DMS53 (cell line): ENCODE results near the gene RBM17.
"Not testable (repeated sequence)": the region's sequence is repeated elsewhere in the genome, so short reads cannot be mapped to it uniquely, and the experiment has no call there.

Source experiments
- DNase-seq: peaks from one replicate; lab custom pipeline; 2025; lab: John Stamatoyannopoulos, UW

The RBM17 gene

GRCh38 chr10:6136215-6137201 is 47.7 kb downstream of the RBM17 start:
- no peak for DNase-seq

GRCh38 chr10:6138456-6138855 is 49.6 kb downstream of the RBM17 start:
- no peak for DNase-seq

- no peak for DNase-seq
These were observed 50.6 kb downstream of the RBM17 start for GRCh38 chr10:6139470-6139869.

GRCh38 chr10:6140141-6140841 is 51.5 kb downstream of the RBM17 start:
- peak; percentile 64 for DNase-seq

- DNase-seq = no peak
These were observed 52.1 kb downstream of the RBM17 start for GRCh38 chr10:6140965-6141295.

GRCh38 chr10:6141296-6142151 is 52.7 kb downstream of the RBM17 start:
- DNase-seq = no peak

GRCh38 chr10:6142186-6142585 is 53.4 kb downstream of the RBM17 start:
- not testable (repeated sequence) for DNase-seq

GRCh38 chr10:6142644-6143043 is 53.8 kb downstream of the RBM17 start:
- DNase-seq = no peak

GRCh38 chr10:6143181-6143580 is 54.3 kb downstream of the RBM17 start:
- DNase-seq = no peak

GRCh38 chr10:6144406-6145165 is 55.8 kb downstream of the RBM17 start:
- DNase-seq = peak; percentile 96

GRCh38 chr10:6145166-6145987 is 56.5 kb downstream of the RBM17 start:
- DNase-seq = peak; percentile 81

GRCh38 chr10:6146013-6146785 is 57.4 kb downstream of the RBM17 start:
- DNase-seq = no peak

- DNase-seq = no peak
These were observed 58.1 kb downstream of the RBM17 start for GRCh38 chr10:6146921-6147320.

- no peak for DNase-seq
These were observed 59.4 kb downstream of the RBM17 start for GRCh38 chr10:6148251-6148701.

- DNase-seq = no peak
These were observed 60.1 kb downstream of the RBM17 start for GRCh38 chr10:6148908-6149307.

GRCh38 chr10:6151087-6151977 is 62.5 kb downstream of the RBM17 start:
- peak; percentile 26 for DNase-seq

- no peak for DNase-seq
These were observed 65.0 kb downstream of the RBM17 start for GRCh38 chr10:6153845-6154244.

- DNase-seq = no peak
These were observed 65.7 kb downstream of the RBM17 start for GRCh38 chr10:6154566-6154965.

- DNase-seq = no peak
These were observed 69.4 kb downstream of the RBM17 start for GRCh38 chr10:6158276-6158675.
